GM23248 (cell line): ENCODE results near the gene CCDC183.

Experiments used
- EZH2 ChIP-seq: fragments of 200-600 bp; sonication (generic); IDR thresholded peaks from 2 replicates; pipeline ENCODE4 v1.6.1; 2018; ENCODE audit warnings: antibody characterized with exemption, mild to moderate bottlenecking; ENCODE audit not compliant: insufficient read depth, poor library complexity, severe bottlenecking
- EZH2phosphoT487 ChIP-seq: fragments of 200-600 bp; sonication (generic); IDR thresholded peaks from 2 replicates; pipeline ENCODE4 v1.6.1; 2018; ENCODE audit warnings: antibody characterized with exemption, moderate library complexity, mild to moderate bottlenecking, low read depth; ENCODE audit not compliant: insufficient read depth

DNA sequence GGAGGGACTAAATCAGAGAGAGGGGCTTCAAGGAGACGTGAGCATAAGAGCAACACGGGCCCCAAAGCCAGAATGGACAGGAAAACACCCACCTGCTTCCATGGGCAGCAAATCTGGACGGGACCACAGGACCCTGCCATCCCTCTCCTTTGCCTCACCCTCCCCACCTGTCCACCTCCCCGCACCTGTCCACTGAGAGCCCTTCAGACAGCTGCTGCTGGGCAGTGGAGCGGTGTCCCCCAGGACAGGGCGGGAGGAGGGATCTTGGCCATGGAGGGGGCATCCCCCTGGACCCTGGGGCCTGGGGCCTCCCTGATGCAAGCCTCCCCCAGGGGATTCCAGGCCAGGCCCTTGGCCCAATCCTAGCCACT is 2.6 kb downstream of the CCDC183 start:
- no peak for TF ChIP-seq EZH2phosphoT487
- TF ChIP-seq EZH2: peak; percentile 2
